Ovary (tissue), 3 donors: ENCODE measurements around the gene SF3A2.

Source experiments
- EP300 ChIP-seq: sonication (generic); formaldehyde crosslinking; IDR thresholded peaks from one replicate; pipeline ENCODE4 v1.6.1; 2017; ENCODE audit warnings: antibody characterized with exemption
- TF ChIP-seq, protein P1 (sequence below), 3 donors: fragments of 450-650 bp in 2 of 3; fragments of 200-600 bp in 1 of 3; IDR thresholded peaks; one replicate each; pipeline versions ENCODE4 v1.5.1 to v1.8.0; 2016 to 2022; ENCODE audit warnings: antibody characterized with exemption in 3 of 3, mild to moderate bottlenecking in 1 of 3
- donor health status: DM: no; HTN: no; CAD: no.

- TF ChIP-seq, protein P1, sequence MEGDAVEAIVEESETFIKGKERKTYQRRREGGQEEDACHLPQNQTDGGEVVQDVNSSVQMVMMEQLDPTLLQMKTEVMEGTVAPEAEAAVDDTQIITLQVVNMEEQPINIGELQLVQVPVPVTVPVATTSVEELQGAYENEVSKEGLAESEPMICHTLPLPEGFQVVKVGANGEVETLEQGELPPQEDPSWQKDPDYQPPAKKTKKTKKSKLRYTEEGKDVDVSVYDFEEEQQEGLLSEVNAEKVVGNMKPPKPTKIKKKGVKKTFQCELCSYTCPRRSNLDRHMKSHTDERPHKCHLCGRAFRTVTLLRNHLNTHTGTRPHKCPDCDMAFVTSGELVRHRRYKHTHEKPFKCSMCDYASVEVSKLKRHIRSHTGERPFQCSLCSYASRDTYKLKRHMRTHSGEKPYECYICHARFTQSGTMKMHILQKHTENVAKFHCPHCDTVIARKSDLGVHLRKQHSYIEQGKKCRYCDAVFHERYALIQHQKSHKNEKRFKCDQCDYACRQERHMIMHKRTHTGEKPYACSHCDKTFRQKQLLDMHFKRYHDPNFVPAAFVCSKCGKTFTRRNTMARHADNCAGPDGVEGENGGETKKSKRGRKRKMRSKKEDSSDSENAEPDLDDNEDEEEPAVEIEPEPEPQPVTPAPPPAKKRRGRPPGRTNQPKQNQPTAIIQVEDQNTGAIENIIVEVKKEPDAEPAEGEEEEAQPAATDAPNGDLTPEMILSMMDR (IDR thresholded peaks at IDR 0.05) = no peak
- TF ChIP-seq EP300 = no peak
Observed at GRCh38 chr19:2268480-2268830, 31.8 kb downstream of the SF3A2 start.
